Activated CD8-positive, alpha-beta memory T cell treated with anti-CD3 and anti-CD28 coated beads, Interleukin-2, amount 10 ng/mL, durations not matched to agents 7 days and 5 days (primary cell): ENCODE measurements around the gene CPT2. TPM values are rescaled to one million over a fixed set of nuclear protein-coding genes. Genes with fewer than 3 reads are reported as not detected.

Experiments used
- total RNA-seq, 2 experiments: library from RNA; stranded (reverse); gene quantifications; one replicate each; pipeline ENCODE4 v1.2.3, GENCODE V29; 2021

Gene CPT2
- total RNA-seq, 2 experiments from 2014 or later = 11.5 to 13.5 TPM

Other genes with a start within 250 kb of the CPT2 start
- gene PODN, start 134.6 kb upstream of the CPT2 start, total RNA-seq = not detected
- gene SLC1A7, start 54.2 kb upstream of the CPT2 start, total RNA-seq = not detected
- gene CZIB, start 23.8 kb downstream of the CPT2 start, total RNA-seq = 10 to 100 TPM; 41.4 to 48.2 TPM
- gene MAGOH, start 41.7 kb downstream of the CPT2 start, total RNA-seq = 10 to 100 TPM; 72.9 to 80.1 TPM
- 10 to 100 TPM; 65.1 to 82.5 TPM for gene LRP8, start 131.2 kb downstream of the CPT2 start, total RNA-seq